Endothelial cell of umbilical vein (primary cell): Measurements from ENCODE around the gene FAM234B. TPM values are rescaled to one million over a fixed set of nuclear protein-coding genes. Genes with fewer than 3 reads are reported as not detected.

Experiments
- BruUV-seq: library from RNA; stranded (reverse); fragments of 400-500 nt; replicated peaks from 2 replicates; lab custom pipeline; 2021; lab: Mats Ljungman, UMichigan
- CTCF ChIA-PET: fragments of 300-600, 350-600 bp; sonication (Branson Sonifier 250); formaldehyde crosslinking; loops from one replicate; lab custom pipeline; 2021; ENCODE audit warnings: antibody characterized with exemption, inconsistent platforms; lab: Charles Lee
- POLR2A ChIA-PET: fragments of 300-600, 350-600 bp; sonication (Branson Sonifier 250); formaldehyde crosslinking; loops from one replicate; lab custom pipeline; 2021; ENCODE audit warnings: antibody characterized with exemption, inconsistent platforms; lab: Charles Lee
- DNase-seq: peaks from one replicate; pipeline ENCODE4 v3.0.0-alpha.2; 2011; ENCODE audit warnings: low read depth, low spot score
- FAIRE-seq: peaks from 2 replicates; lab custom pipeline; 2011; peaks lifted over from hg19 to GRCh38; lab: Jason Lieb, UNC
- H2AFZ ChIP-seq: 2 replicates; pipeline ENCODE4 v1.6.0; 2012; ENCODE audit warnings: low read depth, low read length, control low read depth, inconsistent platforms
- H3K27ac ChIP-seq: 2 replicates; pipeline ENCODE4 v1.5.1; 2011; ENCODE audit warnings: low read depth, mild to moderate bottlenecking, control low read depth, low read length, moderate library complexity; ENCODE audit not compliant: insufficient read depth
- H3K27me3 ChIP-seq, 2 experiments: 2 replicates each; pipeline versions ENCODE4 v1.6.0 to v1.6.1; 2011; ENCODE audit warnings: low read length in 2 of 2, mixed read lengths in 1 of 2; ENCODE audit not compliant: control insufficient read depth in 2 of 2, insufficient read depth in 2 of 2
- H3K36me3 ChIP-seq, 2 experiments: 2 replicates in 1 of 2; 3 replicates in 1 of 2; pipeline ENCODE4 v1.5.1; 2011; ENCODE audit warnings: low read length in 2 of 2, mild to moderate bottlenecking in 1 of 2, moderate library complexity in 1 of 2; ENCODE audit not compliant: control insufficient read depth in 2 of 2, insufficient read depth in 2 of 2; ENCODE audit errors: extremely low read depth in 1 of 2
- H3K4me1 ChIP-seq: 3 replicates; pipeline ENCODE4 v1.5.1; 2011; ENCODE audit warnings: mild to moderate bottlenecking, low read length; ENCODE audit not compliant: control insufficient read depth, insufficient read depth; ENCODE audit errors: extremely low read depth
- H3K4me2 ChIP-seq: 2 replicates; pipeline ENCODE4 v1.6.1; 2011; ENCODE audit warnings: low read length, control low read depth, mixed read lengths; ENCODE audit not compliant: insufficient read depth
- H3K4me3 ChIP-seq, 3 experiments: fragments of 200-600 bp in 1 of 3; sonication (generic), shearing (Covaris generic) in 1 of 3; replicated peaks in 1 of 3; 2 replicates each; pipeline ENCODE4 v1.5.1; 2011 to 2016; ENCODE audit warnings: control low read depth in 3 of 3, low read length in 3 of 3, mild to moderate bottlenecking in 2 of 3, inconsistent platforms in 1 of 3, low read depth in 1 of 3, moderate library complexity in 1 of 3; ENCODE audit not compliant: insufficient read depth in 1 of 3
- H3K79me2 ChIP-seq: 2 replicates; pipeline ENCODE4 v1.6.0; 2012; ENCODE audit warnings: low read length, inconsistent platforms; ENCODE audit not compliant: control insufficient read depth, insufficient read depth
- H3K9ac ChIP-seq: replicated peaks from 2 replicates; pipeline ENCODE3; 2011; ENCODE audit warnings: low read length, control low read depth; ENCODE audit not compliant: insufficient read depth; ENCODE audit errors: extremely low read depth
- H3K9me1 ChIP-seq: replicated peaks from 3 replicates; pipeline ENCODE4 v1.6.0; 2011; ENCODE audit warnings: mild to moderate bottlenecking, low read length; ENCODE audit not compliant: control insufficient read depth, insufficient read depth; ENCODE audit errors: extremely low read depth
- H3K9me3 ChIP-seq: replicated peaks from 2 replicates; pipeline ENCODE4 v1.5.1; 2012; ENCODE audit warnings: low read length, inconsistent platforms; ENCODE audit not compliant: control insufficient read depth, insufficient read depth
- H4K20me1 ChIP-seq: replicated peaks from 2 replicates; pipeline ENCODE3; 2011; ENCODE audit warnings: mild to moderate bottlenecking, low read length; ENCODE audit not compliant: control insufficient read depth, insufficient read depth; ENCODE audit errors: extremely low read depth
- EZH2 ChIP-seq: IDR thresholded peaks from 2 replicates; pipeline ENCODE4 v1.6.1; 2012; ENCODE audit warnings: borderline replicate concordance, low read depth, mild to moderate bottlenecking, moderate library complexity, low read length, inconsistent platforms; ENCODE audit not compliant: severe bottlenecking
- FOS ChIP-seq: IDR thresholded peaks from 2 replicates; pipeline ENCODE4 v1.6.1; 2011; ENCODE audit warnings: mild to moderate bottlenecking, low read length, moderate library complexity, borderline replicate concordance; ENCODE audit not compliant: insufficient read depth
- GATA2 ChIP-seq: IDR thresholded peaks from 2 replicates; pipeline ENCODE4 v1.7.0; 2011; ENCODE audit warnings: low read depth, mild to moderate bottlenecking, moderate library complexity, mixed read lengths, low read length; ENCODE audit not compliant: insufficient read length, insufficient read depth
- JUN ChIP-seq: IDR thresholded peaks from 2 replicates; pipeline ENCODE4 v1.6.1; 2011; ENCODE audit warnings: borderline replicate concordance, low read depth; ENCODE audit not compliant: insufficient read length, insufficient read depth
- MYC ChIP-seq: IDR thresholded peaks from one replicate; pipeline ENCODE4 v1.6.1; 2011; ENCODE audit warnings: mild to moderate bottlenecking, low read depth, low read length
- POLR2A ChIP-seq: IDR thresholded peaks from 2 replicates; pipeline ENCODE4 v1.6.1; 2012; ENCODE audit warnings: low read depth, mild to moderate bottlenecking, control low read depth, low read length
- POLR2AphosphoS5 ChIP-seq: IDR thresholded peaks from 2 replicates; pipeline ENCODE4 v1.6.1; 2012; ENCODE audit warnings: low read depth, mild to moderate bottlenecking, control low read depth, low read length, moderate library complexity; ENCODE audit not compliant: insufficient read depth
- dilution Hi-C: fragments of 300-500 bp; cut with MboI; formaldehyde crosslinking; loops from one replicate; pipeline ENCODE4 v1.15.0; 2019; ENCODE audit warnings: low sequenced_read_pairs; ENCODE audit not compliant: extremely low pct_ligation_motif_present
- intact Hi-C: fragments of 100-400 bp; cut with micrococcal nuclease; formaldehyde crosslinking; loops from one replicate; pipeline ENCODE4 v1.10.0; 2022
- polyA plus RNA-seq, 4 experiments: library from polyadenylated mRNA; depleted of rRNA in 3 of 4; stranded (reverse) in 3 of 4; unstranded in 1 of 4; fragments of >200 nt; gene quantifications; 2 replicates each; pipeline versions ENCODE4 v1.2.1 to v1.2.3, GENCODE V29; 2011 to 2012; ENCODE audit warnings: missing spikeins in 1 of 4
- total RNA-seq: library from RNA; stranded (reverse); gene quantifications from 2 replicates; pipeline ENCODE4 v1.2.3, GENCODE V29; 2021
- TF ChIP-seq, protein P1 (sequence below), 2 donors: IDR thresholded peaks; 1 replicate in 1 of 2; 2 replicates in 1 of 2; pipeline ENCODE4 v1.5.1; 2011; ENCODE audit warnings: low read length in 2 of 2, mild to moderate bottlenecking in 2 of 2, moderate library complexity in 2 of 2, control low read depth in 1 of 2, inconsistent platforms in 1 of 2, low read depth in 1 of 2; ENCODE audit not compliant: insufficient read depth in 1 of 2; ENCODE audit errors: extremely low read depth in 1 of 2
- TF ChIP-seq, protein P2 (sequence below): IDR thresholded peaks from 2 replicates; pipeline ENCODE4 v1.6.1; 2011; ENCODE audit not compliant: insufficient read depth, insufficient read length

Gene FAM234B
- total and polyA plus RNA-seq, 2 donors (not counting 3 experiments of a cell fraction or from before 2014, with no cell fraction given), result 4.9 to 13.2 TPM

DNA sequence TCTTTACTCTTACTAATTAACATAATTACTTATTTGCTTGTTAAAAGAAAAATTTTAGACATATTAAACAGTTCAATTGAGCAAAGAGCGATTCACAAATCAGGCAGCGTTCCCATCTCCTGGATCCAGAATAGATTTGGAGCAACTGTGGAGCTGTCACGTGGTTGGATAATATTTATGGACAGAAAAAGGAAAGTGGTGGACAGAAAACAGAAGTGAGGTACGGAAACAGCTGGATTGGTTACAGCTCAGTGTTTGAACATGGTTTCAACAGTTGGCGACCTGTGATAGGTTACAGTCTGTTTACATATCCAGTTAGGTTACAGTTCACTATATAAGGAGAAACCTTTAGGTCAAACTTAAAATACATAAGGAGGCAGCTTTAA, 19.7 kb upstream of the FAM234B start:
- Histone ChIP-seq H3K27me3 (no peaks in the 10 kb centered on the region), H3K9me1 (no peaks in the 10 kb centered on the region), H3K27ac (no peak overlapping the region), H3K4me3 (no peak overlapping the region), H3K9me3 (no peaks in the 10 kb centered on the region), H3K79me2 (no peaks in the 10 kb centered on the region), H4K20me1 (no peaks in the 10 kb centered on the region), H3K9ac (no peak overlapping the region), H3K4me2 (no peak overlapping the region), H2AFZ (no peak overlapping the region), H3K36me3 (no peaks in the 10 kb centered on the region), H3K4me1 (no peaks in the 10 kb centered on the region)
- peak; percentile 62 for FAIRE-seq
- no TSS peak for BruUV-seq
- TF ChIP-seq, protein P1, sequence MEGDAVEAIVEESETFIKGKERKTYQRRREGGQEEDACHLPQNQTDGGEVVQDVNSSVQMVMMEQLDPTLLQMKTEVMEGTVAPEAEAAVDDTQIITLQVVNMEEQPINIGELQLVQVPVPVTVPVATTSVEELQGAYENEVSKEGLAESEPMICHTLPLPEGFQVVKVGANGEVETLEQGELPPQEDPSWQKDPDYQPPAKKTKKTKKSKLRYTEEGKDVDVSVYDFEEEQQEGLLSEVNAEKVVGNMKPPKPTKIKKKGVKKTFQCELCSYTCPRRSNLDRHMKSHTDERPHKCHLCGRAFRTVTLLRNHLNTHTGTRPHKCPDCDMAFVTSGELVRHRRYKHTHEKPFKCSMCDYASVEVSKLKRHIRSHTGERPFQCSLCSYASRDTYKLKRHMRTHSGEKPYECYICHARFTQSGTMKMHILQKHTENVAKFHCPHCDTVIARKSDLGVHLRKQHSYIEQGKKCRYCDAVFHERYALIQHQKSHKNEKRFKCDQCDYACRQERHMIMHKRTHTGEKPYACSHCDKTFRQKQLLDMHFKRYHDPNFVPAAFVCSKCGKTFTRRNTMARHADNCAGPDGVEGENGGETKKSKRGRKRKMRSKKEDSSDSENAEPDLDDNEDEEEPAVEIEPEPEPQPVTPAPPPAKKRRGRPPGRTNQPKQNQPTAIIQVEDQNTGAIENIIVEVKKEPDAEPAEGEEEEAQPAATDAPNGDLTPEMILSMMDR (IDR thresholded peaks at IDR 0.05; ENCODE audit: extremely low read depth in 1 of 2, insufficient read depth in 1 of 2, low read depth in 1 of 2, low read length in 2 of 2), result no peak
- TF ChIP-seq FOS (no peak), EZH2 (no peak), MYC (no peak)
- POLR2A ChIA-PET, result no interaction called here
- CTCF ChIA-PET, result interaction anchor here (0.7 to 1.6 kb wide), 4 partner anchors 9 to 187 kb away, joined by 3 to 5 read pairs (median 4); no protein-coding TSS in a partner anchor
- intact Hi-C loops, result loop anchor here (1.0 kb wide), 4 partner anchors 74 to 210 kb away; no protein-coding TSS in a partner anchor
- peak; percentile 14 for DNase-seq
- dilution Hi-C loops, result no loop called here

DNA sequence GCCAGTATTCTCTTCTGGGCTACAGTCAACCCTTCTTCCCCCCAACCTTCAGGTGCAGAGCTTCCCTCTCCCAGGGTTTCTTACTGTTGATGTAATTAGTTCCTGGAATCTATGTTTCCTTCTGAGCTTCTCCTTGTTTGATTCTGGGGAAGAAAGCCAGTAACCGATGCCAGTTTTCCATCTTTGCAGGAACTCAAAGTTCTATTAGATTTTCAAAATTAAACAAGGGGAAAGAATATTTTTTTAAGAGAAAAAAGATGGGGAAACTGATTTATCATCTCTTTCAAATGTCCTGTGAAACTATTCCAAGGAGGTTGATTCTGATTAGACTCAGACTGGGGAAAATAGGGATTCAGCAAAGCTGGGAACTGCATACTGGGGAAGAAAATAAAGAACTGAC, 17.9 kb upstream of the FAM234B start:
- Histone ChIP-seq H3K27me3 (no peaks in the 10 kb centered on the region), H3K27ac (no peak overlapping the region), H3K9ac (no peak overlapping the region), H3K36me3 (no peaks in the 10 kb centered on the region), H3K4me2 (peak overlapping the region; percentile 12), H3K4me3 (no peak overlapping the region), H4K20me1 (no peaks in the 10 kb centered on the region), H3K79me2 (no peaks in the 10 kb centered on the region), H3K4me1 (no peaks in the 10 kb centered on the region), H2AFZ (peak overlapping the region; percentile 69), H3K9me3 (no peaks in the 10 kb centered on the region), H3K9me1 (no peaks in the 10 kb centered on the region)
- FAIRE-seq (no peak), DNase-seq (peak; percentile 10)
- intact Hi-C loops, result no loop called here
- CTCF ChIA-PET, result interaction anchor here (0.7 kb wide), 1 partner anchor 18 kb away, joined by 3 read pairs; the partner anchor contains the start of gene FAM234B
- TF ChIP-seq GATA2, result no peak
- no peak for TF ChIP-seq POLR2AphosphoS5
- TF ChIP-seq EZH2, result no peak
- TF ChIP-seq JUN, result no peak
- TF ChIP-seq, protein P2, sequence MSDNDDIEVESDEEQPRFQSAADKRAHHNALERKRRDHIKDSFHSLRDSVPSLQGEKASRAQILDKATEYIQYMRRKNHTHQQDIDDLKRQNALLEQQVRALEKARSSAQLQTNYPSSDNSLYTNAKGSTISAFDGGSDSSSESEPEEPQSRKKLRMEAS, result no peak
- TF ChIP-seq MYC, result no peak
- TF ChIP-seq, protein P1 (IDR thresholded peaks at IDR 0.05; ENCODE audit: extremely low read depth in 1 of 2, insufficient read depth in 1 of 2, low read depth in 1 of 2, low read length in 2 of 2), result no peak
- TF ChIP-seq POLR2A, result no peak
- no peak for TF ChIP-seq FOS
- dilution Hi-C loops, result no loop called here
- POLR2A ChIA-PET, result no interaction called here
- BruUV-seq, result no TSS peak
